ENCODE measurements around the gene OTOP2.
"Not testable (repeated sequence)": the region's sequence is repeated elsewhere in the genome, so short reads cannot be mapped to it uniquely, and the experiment has no call there.

OTOP2 gene

GRCh38 chr17:74901353-74902135, 22.5 kb upstream of the OTOP2 start:
- DNase-seq: no peak

GRCh38 chr17:74903034-74903433, 21.0 kb upstream of the OTOP2 start:
- no peak for DNase-seq

DNA sequence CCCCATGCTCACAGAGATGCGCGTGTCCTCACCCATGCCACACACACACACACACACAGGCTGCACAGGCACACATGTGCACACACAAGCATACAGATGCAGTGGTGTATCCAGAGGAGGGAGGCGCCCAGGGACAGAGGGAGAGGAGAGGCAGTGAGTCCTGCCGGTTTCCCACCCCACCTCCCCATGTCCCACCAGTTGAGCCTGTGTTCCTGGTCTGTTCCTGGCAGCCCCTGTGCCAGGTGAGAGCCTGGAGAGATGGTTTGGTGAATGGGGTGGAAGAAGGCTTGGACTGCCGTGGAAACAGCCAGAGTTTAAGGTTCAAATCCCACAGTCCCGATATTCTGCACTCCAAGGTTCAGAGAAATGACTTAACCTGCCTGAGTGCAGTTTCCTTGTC, 20.4 kb upstream of the OTOP2 start:
- DNase-seq: no peak

GRCh38 chr17:74904687-74905409, 19.2 kb upstream of the OTOP2 start:
- no peak for DNase-seq

GRCh38 chr17:74906214-74906793, 17.8 kb upstream of the OTOP2 start:
- DNase-seq: peak; percentile 24

GRCh38 chr17:74907012-74907411, 17.1 kb upstream of the OTOP2 start:
- no peak for DNase-seq

DNA sequence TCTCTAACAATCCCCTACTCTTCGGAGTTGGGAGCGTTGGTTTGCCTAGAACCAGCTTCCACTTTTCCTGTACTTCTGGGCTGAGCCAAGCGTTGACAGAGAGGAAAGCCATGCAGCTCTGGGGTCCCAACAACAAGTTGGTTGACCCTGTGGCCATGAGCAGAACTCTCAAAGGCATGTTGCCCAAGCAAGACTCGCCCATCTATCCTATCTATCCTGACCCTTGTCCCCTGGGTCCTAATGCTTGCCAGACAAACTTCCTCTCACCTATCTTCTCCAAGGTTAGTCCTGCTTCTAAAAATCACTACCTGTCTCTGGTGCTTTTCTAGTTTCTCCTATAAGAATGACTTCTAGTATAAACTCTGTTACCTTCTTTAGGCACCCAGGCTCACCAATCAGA, 15.0 kb upstream of the OTOP2 start:
- DNase-seq: not testable (repeated sequence)

DNA sequence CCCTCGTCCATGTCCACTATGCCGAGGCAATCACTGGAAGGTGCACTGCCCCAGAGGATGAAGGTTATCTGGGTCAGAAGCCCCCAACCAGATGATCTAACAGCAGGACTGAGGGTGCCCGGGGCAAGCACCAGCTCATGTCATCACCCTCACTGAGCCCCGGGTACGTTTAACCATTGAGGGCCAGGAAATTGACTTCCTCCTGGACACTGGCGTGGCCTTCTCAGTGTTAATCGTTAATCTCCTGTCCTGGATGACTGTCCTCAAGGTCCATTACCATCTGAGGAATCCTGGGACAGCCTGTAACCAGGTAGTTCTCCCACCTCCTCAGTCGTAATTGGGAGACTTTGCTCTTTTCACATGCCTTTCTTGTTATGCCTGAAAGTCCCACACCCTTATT, 12.7 kb upstream of the OTOP2 start:
- DNase-seq: not testable (repeated sequence)

GRCh38 chr17:74916136-74916850, 7.8 kb upstream of the OTOP2 start:
- DNase-seq: no peak

DNA sequence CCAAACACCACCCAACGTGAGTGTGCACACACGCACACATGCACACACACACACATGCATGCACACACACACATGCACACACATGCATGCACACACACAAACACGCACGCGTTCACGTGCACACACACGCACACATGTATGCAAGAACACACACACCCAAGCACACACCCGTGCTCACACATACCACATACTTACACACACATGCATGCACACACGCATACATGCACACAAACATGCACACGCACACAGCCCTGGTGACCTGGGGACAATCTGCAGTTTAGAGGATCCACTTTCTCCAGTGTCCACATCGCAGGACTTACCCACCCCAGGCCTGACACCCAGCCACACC, 7.2 kb upstream of the OTOP2 start:
- no peak for DNase-seq

DNA sequence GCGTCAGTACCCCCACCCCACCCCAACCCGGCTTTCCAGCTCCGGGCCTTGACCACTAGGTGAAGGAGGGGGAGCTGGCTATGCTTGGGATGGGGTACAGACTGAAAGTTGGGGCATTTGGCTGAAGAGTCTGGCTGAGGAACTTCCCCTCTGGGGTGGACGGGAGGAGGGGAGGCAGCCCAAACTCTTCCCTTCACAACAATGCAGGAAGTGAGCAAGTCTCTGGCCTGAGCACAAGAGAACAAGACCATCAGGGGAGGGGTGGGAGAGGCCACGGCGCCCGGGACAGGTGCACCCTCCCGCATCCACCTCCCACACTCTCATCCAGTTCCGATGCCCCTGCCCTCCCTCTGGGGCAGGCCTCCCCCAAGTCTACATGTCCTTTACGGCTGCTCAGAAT, 6.6 kb upstream of the OTOP2 start:
- no peak for DNase-seq

GRCh38 chr17:74918906-74919305, 5.2 kb upstream of the OTOP2 start:
- DNase-seq: peak; percentile 64

DNA sequence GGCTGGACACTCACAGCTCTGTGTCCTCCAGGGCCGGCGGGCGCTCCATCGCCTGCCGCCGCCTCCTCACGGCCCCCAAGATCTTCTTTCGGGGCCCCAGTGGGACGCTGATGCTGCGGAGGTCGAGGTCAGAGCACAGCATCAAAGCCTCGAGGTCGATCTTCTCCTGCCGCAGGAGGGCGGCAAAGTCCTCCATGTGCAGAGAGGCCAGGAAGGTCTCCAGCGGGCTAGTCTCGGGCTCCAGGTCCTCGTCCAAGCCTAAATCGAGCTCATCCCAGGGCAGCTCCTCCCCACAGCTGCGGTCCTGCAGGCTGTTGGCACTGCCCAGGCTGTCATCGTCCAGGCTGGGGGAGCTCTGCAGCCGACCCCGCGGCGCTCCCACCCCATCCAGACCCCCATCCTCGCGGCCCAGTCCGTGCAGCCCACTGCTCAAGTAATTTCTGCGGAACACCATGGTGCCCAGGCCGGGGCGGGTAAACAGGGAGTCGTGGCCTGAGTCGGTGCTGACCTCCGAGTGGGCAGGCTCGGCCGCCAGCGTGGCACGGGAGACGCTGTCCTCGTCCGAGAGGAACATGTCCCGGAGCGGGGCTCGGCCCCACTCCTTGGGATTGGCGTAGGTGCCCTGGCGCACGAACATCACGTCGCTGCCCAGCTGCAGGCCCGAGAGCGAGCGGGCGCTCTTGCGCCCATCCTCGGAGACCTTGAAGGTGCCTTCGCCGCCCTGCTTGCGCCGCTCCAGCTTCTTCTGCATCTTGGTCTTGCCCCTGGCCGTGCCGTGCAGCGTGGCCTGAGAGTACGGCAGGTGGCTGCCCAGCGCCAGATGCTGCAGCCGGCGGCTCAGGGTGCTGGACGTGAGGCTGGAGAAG, 4.4 kb upstream of the OTOP2 start:
- peak; percentile 30 for DNase-seq

DNA sequence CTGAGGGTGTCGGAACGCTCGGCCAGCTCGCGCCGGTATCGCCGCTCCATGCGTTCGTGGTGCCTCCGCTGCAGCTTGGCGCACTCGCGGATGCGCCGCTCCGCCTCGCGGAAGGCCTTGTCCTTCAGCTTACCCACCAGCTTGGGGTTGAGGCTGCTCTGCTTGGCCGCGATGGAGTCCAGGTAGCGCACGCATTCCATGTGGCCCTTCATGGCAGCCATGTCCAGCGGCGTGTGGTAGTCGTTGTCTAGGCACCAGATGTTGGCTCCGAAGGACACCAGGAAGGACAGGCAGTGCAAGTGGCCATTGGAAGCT, 3.8 kb upstream of the OTOP2 start:
- DNase-seq: no peak

GRCh38 chr17:74920642-74921025, 3.4 kb upstream of the OTOP2 start:
- peak; percentile 22 for DNase-seq

DNA sequence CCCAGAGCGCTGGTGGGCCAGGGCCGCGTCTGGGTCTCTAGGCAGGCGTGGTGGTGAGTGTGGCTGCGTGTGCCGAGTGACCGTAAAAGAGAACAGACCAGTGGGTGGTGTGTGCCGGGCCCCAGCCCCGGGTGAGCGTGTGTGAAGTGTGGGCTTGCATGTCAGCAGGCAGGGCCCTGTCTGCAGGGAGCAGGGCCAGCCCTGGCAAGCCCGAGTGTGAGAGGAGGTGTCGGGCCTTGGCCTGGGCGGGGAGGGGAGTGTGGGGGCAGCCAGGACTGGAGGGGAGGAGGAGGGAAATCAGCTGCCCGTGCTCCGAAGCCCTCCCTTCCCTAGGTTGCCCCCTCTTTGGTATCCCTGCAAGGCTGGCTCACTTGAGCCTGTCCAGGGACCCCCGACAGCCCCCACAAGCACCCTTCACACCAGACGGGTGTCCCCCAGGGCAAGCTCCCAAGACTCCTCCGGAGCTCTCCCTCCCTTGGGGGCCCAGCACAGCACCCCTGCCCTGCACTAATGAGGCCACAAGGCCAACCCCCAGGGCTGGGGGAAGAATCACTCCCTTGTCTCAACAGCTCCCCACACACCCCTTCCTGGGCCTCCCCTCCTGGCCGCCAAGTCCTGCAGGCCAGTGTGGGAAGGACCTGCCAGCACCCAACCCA, 2.9 kb upstream of the OTOP2 start:
- no peak for DNase-seq

DNA sequence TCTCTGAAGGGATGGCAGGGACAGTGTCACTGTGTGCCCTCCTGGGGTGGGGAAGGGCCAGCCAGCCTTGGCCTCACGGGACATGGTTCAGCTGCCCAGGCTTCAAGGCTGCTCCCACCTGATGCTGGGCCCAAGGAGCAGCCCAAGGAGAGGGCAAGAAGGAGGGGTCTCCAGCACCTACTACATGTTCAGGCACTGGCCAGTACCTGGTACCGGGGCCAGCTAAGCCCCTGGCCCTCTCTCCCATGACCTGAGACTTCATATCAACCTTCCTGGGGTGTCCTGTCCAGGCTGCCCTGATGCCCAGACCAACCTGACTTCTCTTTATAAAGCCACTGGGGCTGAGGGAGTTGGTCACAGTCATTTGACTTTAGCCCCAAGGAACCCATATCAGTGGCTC, 2.3 kb upstream of the OTOP2 start:
- DNase-seq: no peak

- no peak for DNase-seq
Observed at GRCh38 chr17:74922172-74922571, 1.9 kb upstream of the OTOP2 start.

DNA sequence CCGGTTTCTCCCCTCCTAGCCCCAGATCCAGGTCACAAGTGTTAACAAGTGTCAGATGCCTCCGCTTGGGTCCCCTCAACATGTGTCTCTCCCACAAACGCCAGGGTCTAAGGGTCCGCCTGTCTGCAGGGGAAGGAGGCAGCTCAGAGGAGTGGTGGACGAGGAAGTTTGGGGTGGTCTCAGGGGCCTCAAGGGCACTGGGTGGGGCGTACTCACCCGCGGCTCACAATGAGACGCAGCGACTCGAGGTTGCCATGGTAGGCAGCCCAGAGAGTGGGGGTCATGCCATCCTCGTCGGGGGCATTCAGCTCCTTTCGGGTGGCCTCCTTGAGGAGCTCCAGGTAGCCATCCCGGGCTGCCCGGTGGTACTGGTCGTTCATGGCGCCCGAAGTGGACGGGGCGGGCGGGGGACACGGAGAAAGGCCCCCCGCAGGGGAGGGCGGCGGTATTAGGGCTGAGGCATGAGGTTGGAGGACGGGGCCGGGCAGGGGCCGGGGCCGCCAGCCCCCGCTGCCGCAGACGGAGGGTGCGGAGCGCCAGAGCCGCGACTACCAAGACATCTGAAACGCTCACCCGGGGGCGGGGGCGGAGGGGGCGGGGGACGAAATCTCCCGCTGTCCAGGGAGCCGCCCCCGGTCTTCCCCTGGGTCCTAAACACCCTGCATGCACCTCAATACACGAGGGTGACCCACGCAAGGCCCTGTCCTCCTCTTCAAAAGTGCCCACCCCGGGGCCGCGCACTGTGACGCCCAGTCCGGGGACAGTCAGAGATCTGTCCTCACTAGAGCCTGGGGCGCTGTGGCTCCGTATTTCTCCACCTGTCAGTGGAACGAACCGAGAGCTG, 1.2 kb upstream of the OTOP2 start, which contains the start of gene USH1G:
TSS of gene USH1G (minus strand) at position 562 of the 844 bp plus-strand sequence. CDS start at position 380, 182 bp downstream.
- DNase-seq: peak; percentile 62

- peak; percentile 75 for DNase-seq
Observed at GRCh38 chr17:74923538-74924249, 379 bp upstream of the OTOP2 start.
